ENCODE measurements around the gene SPOCK2. TPM values are rescaled to one million over a fixed set of nuclear protein-coding genes. Genes with fewer than 3 reads are reported as not detected.

SPOCK2 gene
- total and polyA plus RNA-seq, 4 donors, result 24.1 to 103 (median 60.1) TPM

DNA sequence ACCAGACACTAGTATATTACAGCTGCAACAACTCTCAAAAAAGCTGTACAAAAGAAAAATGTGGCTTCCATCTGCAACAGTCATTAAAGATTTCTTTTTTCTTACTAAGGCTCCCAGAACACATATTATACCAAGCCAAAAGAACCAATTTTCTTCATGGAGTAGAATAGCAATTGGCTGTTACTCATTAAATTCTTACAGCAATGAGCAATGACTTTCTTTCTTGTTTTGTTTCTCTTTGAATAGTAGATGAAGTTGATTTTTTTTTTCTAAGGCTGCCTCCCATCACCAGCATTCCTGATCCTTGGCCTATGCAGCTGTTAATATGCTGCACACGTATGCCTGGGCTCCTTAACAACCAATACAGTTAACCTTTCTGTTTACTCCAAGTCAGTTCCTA lies 36.6 kb upstream of the SPOCK2 start:
- Histone ChIP-seq H3K9ac (ENCODE audit: insufficient read depth in 1 of 2, low read length in 2 of 2) (no peak overlapping the region), H3K4me3 (no peak overlapping the region), H3K27me3 (ENCODE audit: control insufficient read depth in 3 of 3, insufficient read depth in 3 of 3, low read length in 2 of 3) (no peaks in the 10 kb centered on the region), H3K9me3 (ENCODE audit: control insufficient read depth in 4 of 4, insufficient read depth in 3 of 4, low read length in 3 of 4) (no peaks in the 10 kb centered on the region), H3K36me3 (ENCODE audit: control insufficient read depth in 4 of 4, insufficient read depth in 4 of 4, low read length in 4 of 4) (peaks cover 1 to 8% (median 4%) of the 10 kb centered on the region in 4 donors), H3K4me1 (ENCODE audit: control insufficient read depth in 5 of 5, insufficient read depth in 5 of 5, low read length in 5 of 5) (peaks cover 0 to 35% (median 3%) of the 10 kb centered on the region in 5 donors), H3K27ac (ENCODE audit: low read depth in 1 of 2, low read length in 1 of 2) (no peak overlapping the region)
- ATAC-seq (ENCODE audit: insufficient read depth, low FRiP score), result no peak
- DNase-seq, result peak; percentile 51 to 96 (median 95)
- 80 to 81% methylated on average over 1 of the region's 1 CpG for WGBS, 2 donors
- TF ChIP-seq, protein P1, sequence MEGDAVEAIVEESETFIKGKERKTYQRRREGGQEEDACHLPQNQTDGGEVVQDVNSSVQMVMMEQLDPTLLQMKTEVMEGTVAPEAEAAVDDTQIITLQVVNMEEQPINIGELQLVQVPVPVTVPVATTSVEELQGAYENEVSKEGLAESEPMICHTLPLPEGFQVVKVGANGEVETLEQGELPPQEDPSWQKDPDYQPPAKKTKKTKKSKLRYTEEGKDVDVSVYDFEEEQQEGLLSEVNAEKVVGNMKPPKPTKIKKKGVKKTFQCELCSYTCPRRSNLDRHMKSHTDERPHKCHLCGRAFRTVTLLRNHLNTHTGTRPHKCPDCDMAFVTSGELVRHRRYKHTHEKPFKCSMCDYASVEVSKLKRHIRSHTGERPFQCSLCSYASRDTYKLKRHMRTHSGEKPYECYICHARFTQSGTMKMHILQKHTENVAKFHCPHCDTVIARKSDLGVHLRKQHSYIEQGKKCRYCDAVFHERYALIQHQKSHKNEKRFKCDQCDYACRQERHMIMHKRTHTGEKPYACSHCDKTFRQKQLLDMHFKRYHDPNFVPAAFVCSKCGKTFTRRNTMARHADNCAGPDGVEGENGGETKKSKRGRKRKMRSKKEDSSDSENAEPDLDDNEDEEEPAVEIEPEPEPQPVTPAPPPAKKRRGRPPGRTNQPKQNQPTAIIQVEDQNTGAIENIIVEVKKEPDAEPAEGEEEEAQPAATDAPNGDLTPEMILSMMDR (IDR thresholded peaks at IDR 0.05; ENCODE audit: control extremely low read depth, extremely low read depth), result no peak

DNA sequence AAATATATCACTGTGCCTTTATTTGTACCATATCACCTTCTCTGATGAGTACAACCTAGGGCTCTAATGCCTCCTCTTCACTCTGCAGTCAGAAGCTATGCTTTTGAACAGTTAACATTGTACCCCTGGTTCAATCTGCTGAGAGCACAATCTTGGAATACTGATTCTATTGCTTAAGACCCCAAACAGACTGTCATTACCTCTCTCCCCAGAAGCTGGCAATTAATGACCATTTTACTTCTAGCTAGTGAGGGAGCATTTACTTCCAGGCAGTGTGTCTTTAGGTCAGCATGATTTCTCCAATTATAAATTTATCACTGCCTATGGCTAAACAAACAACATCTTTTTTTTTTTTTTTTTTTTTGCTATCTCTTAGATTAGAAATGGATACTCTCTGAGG lies 36.0 kb upstream of the SPOCK2 start:
- ATAC-seq (ENCODE audit: insufficient read depth, low FRiP score) (no peak), DNase-seq (peak in 2 of 3 donors; percentile 53 to 56)
- TF ChIP-seq, protein P1 (IDR thresholded peaks at IDR 0.05; ENCODE audit: control extremely low read depth, extremely low read depth), result no peak
- no peak overlapping the region for H3K27ac ChIP-seq (ENCODE audit: low read depth in 1 of 2, low read length in 1 of 2)
- peaks cover 1 to 8% (median 4%) of the 10 kb centered on the region in 4 donors for H3K36me3 ChIP-seq (ENCODE audit: control insufficient read depth in 4 of 4, insufficient read depth in 4 of 4, low read length in 4 of 4)
- peaks cover 0 to 35% (median 3%) of the 10 kb centered on the region in 5 donors for H3K4me1 ChIP-seq (ENCODE audit: control insufficient read depth in 5 of 5, insufficient read depth in 5 of 5, low read length in 5 of 5)
- no peaks in the 10 kb centered on the region for H3K9me3 ChIP-seq (ENCODE audit: control insufficient read depth in 4 of 4, insufficient read depth in 3 of 4, low read length in 3 of 4)
- H3K4me3 ChIP-seq, result no peak overlapping the region
- H3K27me3 ChIP-seq (ENCODE audit: control insufficient read depth in 3 of 3, insufficient read depth in 3 of 3, low read length in 2 of 3), result no peaks in the 10 kb centered on the region
- no peak overlapping the region for H3K9ac ChIP-seq (ENCODE audit: insufficient read depth in 1 of 2, low read length in 2 of 2)

DNA sequence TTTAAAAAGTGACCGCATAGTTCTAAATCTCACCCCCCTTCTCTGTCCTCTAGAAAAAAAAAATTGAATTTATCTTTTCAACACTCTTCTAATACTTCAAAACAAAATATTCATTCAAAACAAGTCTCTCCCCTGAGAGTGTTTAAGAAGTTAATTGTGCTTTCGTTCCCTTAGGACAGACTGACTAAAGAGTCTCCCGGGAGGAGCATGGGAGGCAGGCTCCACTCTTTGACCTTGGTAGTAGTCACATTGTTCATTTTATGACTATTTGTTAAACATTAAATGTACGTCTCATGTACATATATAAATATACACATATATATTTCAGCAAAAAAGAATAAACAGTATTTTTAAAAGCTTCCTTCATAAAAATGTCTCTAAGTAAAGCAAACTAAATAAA lies 35.3 kb upstream of the SPOCK2 start:
- ATAC-seq (ENCODE audit: insufficient read depth, low FRiP score) (no peak), DNase-seq (no peak)
- peaks cover 1 to 8% (median 6%) of the 10 kb centered on the region in 4 donors for H3K36me3 ChIP-seq (ENCODE audit: control insufficient read depth in 4 of 4, insufficient read depth in 4 of 4, low read length in 4 of 4)
- no peaks in the 10 kb centered on the region for H3K27me3 ChIP-seq (ENCODE audit: control insufficient read depth in 3 of 3, insufficient read depth in 3 of 3, low read length in 2 of 3)
- H3K9me3 ChIP-seq (ENCODE audit: control insufficient read depth in 4 of 4, insufficient read depth in 3 of 4, low read length in 3 of 4), result no peaks in the 10 kb centered on the region
- no peak overlapping the region for H3K4me3 ChIP-seq
- TF ChIP-seq, protein P1 (IDR thresholded peaks at IDR 0.05; ENCODE audit: control extremely low read depth, extremely low read depth), result no peak
- no peak overlapping the region for H3K27ac ChIP-seq (ENCODE audit: low read depth in 1 of 2, low read length in 1 of 2)
- 92 to 100% methylated on average over 4 of the region's 4 CpGs for WGBS, 2 donors
- peaks cover 0 to 35% (median 3%) of the 10 kb centered on the region in 5 donors for H3K4me1 ChIP-seq (ENCODE audit: control insufficient read depth in 5 of 5, insufficient read depth in 5 of 5, low read length in 5 of 5)
- no peak overlapping the region for H3K9ac ChIP-seq (ENCODE audit: insufficient read depth in 1 of 2, low read length in 2 of 2)

DNA sequence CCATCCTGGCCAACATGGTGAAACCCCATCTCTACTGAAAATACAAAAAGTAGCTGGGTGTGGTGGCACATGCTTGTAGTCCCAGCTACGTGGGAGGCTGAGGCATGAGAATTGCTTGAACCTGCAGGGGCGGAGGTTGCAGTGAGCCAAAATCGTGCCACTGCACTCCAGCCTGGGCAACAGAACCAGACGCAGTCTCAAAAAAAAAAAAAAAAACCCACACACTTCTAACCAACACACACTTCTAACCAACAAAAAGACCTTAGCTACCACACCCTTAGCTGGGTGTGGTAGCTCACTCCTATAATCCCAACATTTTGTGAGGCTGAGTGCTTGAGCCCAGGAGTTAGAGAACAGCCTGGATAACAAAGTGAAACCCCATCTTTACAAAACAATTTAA lies 33.9 kb upstream of the SPOCK2 start:
- DNase-seq (no peak), ATAC-seq (ENCODE audit: insufficient read depth, low FRiP score) (no peak)
- Histone ChIP-seq H3K27me3 (ENCODE audit: control insufficient read depth in 3 of 3, insufficient read depth in 3 of 3, low read length in 2 of 3) (no peaks in the 10 kb centered on the region), H3K4me1 (ENCODE audit: control insufficient read depth in 5 of 5, insufficient read depth in 5 of 5, low read length in 5 of 5) (peaks cover 0 to 35% (median 3%) of the 10 kb centered on the region in 5 donors), H3K4me3 (no peak overlapping the region), H3K27ac (ENCODE audit: low read depth in 1 of 2, low read length in 1 of 2) (no peak overlapping the region), H3K36me3 (ENCODE audit: control insufficient read depth in 4 of 4, insufficient read depth in 4 of 4, low read length in 4 of 4) (peaks cover 0 to 10% (median 4%) of the 10 kb centered on the region in 4 donors), H3K9me3 (ENCODE audit: control insufficient read depth in 4 of 4, insufficient read depth in 3 of 4, low read length in 3 of 4) (no peaks in the 10 kb centered on the region), H3K9ac (ENCODE audit: insufficient read depth in 1 of 2, low read length in 2 of 2) (no peak overlapping the region)
- 94 to 97% methylated on average over 4 of the region's 4 CpGs for WGBS, 2 donors
- TF ChIP-seq, protein P1 (IDR thresholded peaks at IDR 0.05; ENCODE audit: control extremely low read depth, extremely low read depth), result no peak
